H1 (cell line): ENCODE data around the gene MRPL9. TPM values are rescaled to one million over a fixed set of nuclear protein-coding genes. Genes with fewer than 3 reads are reported as not detected.

Experiments
- CTCF ChIA-PET: fragments of 300-600 bp; sonication (Branson Sonifier 250); formaldehyde crosslinking; loops from one replicate; lab custom pipeline; 2021; ENCODE audit not compliant: partially characterized antibody; lab: Charles Lee
- POLR2A ChIA-PET: fragments of 300-600 bp; sonication (Branson Sonifier 250); formaldehyde crosslinking; loops from one replicate; lab custom pipeline; 2021; ENCODE audit warnings: inconsistent platforms; ENCODE audit not compliant: partially characterized antibody; lab: Charles Lee
- DNase-seq, 2 experiments: peaks; one replicate each; pipeline versions ENCODE4 v3.0.0 to v3.0.0-alpha.2; 2010 to 2022; ENCODE audit warnings: low spot score in 2 of 2, low read depth in 1 of 2, mixed read lengths in 1 of 2
- FAIRE-seq: peaks from 2 replicates; lab custom pipeline; 2011; peaks lifted over from hg19 to GRCh38; lab: Jason Lieb, UNC
- H2AFZ ChIP-seq: 2 replicates; pipeline ENCODE4 v1.8.1; 2012; ENCODE audit warnings: low read length, inconsistent platforms
- H2AK5ac ChIP-seq: 2 replicates; pipeline ENCODE4 v1.6.1; 2013; ENCODE audit warnings: low read depth, low read length
- H2BK120ac ChIP-seq: replicated peaks from 2 replicates; pipeline ENCODE3; 2013; ENCODE audit warnings: low read depth, low read length, inconsistent platforms
- H2BK12ac ChIP-seq: 2 replicates; pipeline ENCODE4 v1.6.1; 2013; ENCODE audit warnings: low read depth, low read length
- H2BK15ac ChIP-seq: 2 replicates; pipeline ENCODE4 v1.6.1; 2013; ENCODE audit warnings: low read length
- H2BK20ac ChIP-seq: 2 replicates; pipeline ENCODE4 v1.6.1; 2013; ENCODE audit warnings: low read length
- H2BK5ac ChIP-seq: 2 replicates; pipeline ENCODE4 v1.6.1; 2013; ENCODE audit warnings: low read depth, low read length
- H3K14ac ChIP-seq: 2 replicates; pipeline ENCODE4 v1.6.1; 2013; ENCODE audit warnings: inconsistent platforms; ENCODE audit not compliant: insufficient read length
- H3K18ac ChIP-seq: 2 replicates; pipeline ENCODE4 v1.6.1; 2013; ENCODE audit warnings: low read length; ENCODE audit errors: extremely low read depth
- H3K23ac ChIP-seq: 2 replicates; pipeline ENCODE4 v1.6.1; 2013; ENCODE audit warnings: inconsistent platforms; ENCODE audit not compliant: insufficient read length
- H3K23me2 ChIP-seq: 2 replicates; pipeline ENCODE4 v1.6.1; 2013; ENCODE audit warnings: low read depth, low read length
- H3K27ac ChIP-seq: 2 replicates; pipeline ENCODE4 v1.6.1; 2011; ENCODE audit warnings: low read depth, low read length, inconsistent platforms
- H3K27me3 ChIP-seq, 4 experiments: replicated peaks in 1 of 4; 1 replicate in 1 of 4; 2 replicates in 3 of 4; pipeline versions ENCODE4 v1.6.1 to v1.8.1; 2011 to 2013; ENCODE audit warnings: low read length in 3 of 4, mild to moderate bottlenecking in 3 of 4, inconsistent platforms in 2 of 4, mixed read lengths in 2 of 4, moderate library complexity in 1 of 4; ENCODE audit not compliant: control insufficient read depth in 3 of 4, insufficient read depth in 3 of 4; ENCODE audit errors: extremely low read depth in 1 of 4
- H3K36me3 ChIP-seq, 4 experiments: 2 replicates each; pipeline versions ENCODE4 v1.6.1 to v1.8.1; 2011 to 2013; ENCODE audit warnings: mild to moderate bottlenecking in 4 of 4, low read length in 3 of 4, moderate library complexity in 2 of 4, control low read depth in 1 of 4, inconsistent platforms in 1 of 4; ENCODE audit not compliant: insufficient read depth in 4 of 4, control insufficient read depth in 2 of 4
- H3K4ac ChIP-seq: replicated peaks from 2 replicates; pipeline ENCODE3; 2013; ENCODE audit warnings: low read length, low read depth, mixed read lengths, inconsistent platforms; ENCODE audit not compliant: insufficient read length
- H3K4me1 ChIP-seq, 4 experiments: replicated peaks in 1 of 4; 1 replicate in 1 of 4; 2 replicates in 3 of 4; pipeline versions ENCODE4 v1.6.1 to v1.8.1; 2011 to 2013; ENCODE audit warnings: low read length in 3 of 4, inconsistent platforms in 2 of 4, mixed read lengths in 1 of 4; ENCODE audit not compliant: insufficient read depth in 4 of 4, control insufficient read depth in 3 of 4
- H3K4me2 ChIP-seq, 2 experiments: 2 replicates each; pipeline versions ENCODE4 v1.6.1 to v1.8.1; 2011 to 2013; ENCODE audit warnings: low read depth in 2 of 2, low read length in 2 of 2, control low read depth in 1 of 2, inconsistent platforms in 1 of 2, mild to moderate bottlenecking in 1 of 2; ENCODE audit not compliant: insufficient read depth in 1 of 2
- H3K4me3 ChIP-seq, 4 experiments: fragments of 200-600, 300-600 bp in 1 of 4; sonication (generic), shearing (Covaris generic), sonication (Bioruptor Twin) in 1 of 4; 2 replicates each; pipeline versions ENCODE4 v1.5.1 to v1.8.1; 2011 to 2016; ENCODE audit warnings: low read length in 4 of 4, low read depth in 3 of 4, control low read depth in 2 of 4, inconsistent platforms in 2 of 4, mild to moderate bottlenecking in 2 of 4, mixed read lengths in 1 of 4, moderate library complexity in 1 of 4; ENCODE audit not compliant: insufficient read depth in 2 of 4; ENCODE audit errors: extremely low read depth in 1 of 4
- H3K56ac ChIP-seq: replicated peaks from 2 replicates; pipeline ENCODE3; 2013; ENCODE audit warnings: low read depth, mild to moderate bottlenecking, mixed read lengths, low read length, inconsistent platforms; ENCODE audit not compliant: insufficient read length
- H3K79me1 ChIP-seq: 2 replicates; pipeline ENCODE4 v1.6.1; 2013; ENCODE audit warnings: low read depth, low read length, control low read depth
- H3K79me2 ChIP-seq, 2 experiments: 2 replicates each; pipeline versions ENCODE4 v1.6.1 to v1.8.1; 2012 to 2013; ENCODE audit warnings: low read length in 2 of 2, mild to moderate bottlenecking in 2 of 2, inconsistent platforms in 1 of 2; ENCODE audit not compliant: insufficient read depth in 2 of 2, control insufficient read depth in 1 of 2
- H3K9ac ChIP-seq, 4 experiments: replicated peaks in 1 of 4; 1 replicate in 1 of 4; 2 replicates in 3 of 4; pipeline versions ENCODE4 v1.6.1 to v1.8.1; 2011 to 2013; ENCODE audit warnings: low read depth in 3 of 4, low read length in 3 of 4, control low read depth in 2 of 4, mild to moderate bottlenecking in 2 of 4, moderate library complexity in 2 of 4, inconsistent platforms in 1 of 4; ENCODE audit errors: extremely low read depth in 1 of 4
- H3K9me3 ChIP-seq, 2 experiments: 2 replicates each; pipeline versions ENCODE4 v1.6.1 to v1.8.1; 2012 to 2013; ENCODE audit warnings: mild to moderate bottlenecking in 2 of 2, moderate library complexity in 2 of 2, control low read depth in 1 of 2, inconsistent platforms in 1 of 2, low read depth in 1 of 2, low read length in 1 of 2, mixed read lengths in 1 of 2; ENCODE audit not compliant: insufficient read depth in 2 of 2
- H4K20me1 ChIP-seq, 2 experiments: replicated peaks in 1 of 2; 2 replicates each; pipeline versions ENCODE3 to v1.8.1; 2011 to 2013; ENCODE audit warnings: inconsistent platforms in 2 of 2, low read length in 2 of 2, mild to moderate bottlenecking in 1 of 2; ENCODE audit not compliant: insufficient read depth in 2 of 2, control insufficient read depth in 1 of 2
- H4K5ac ChIP-seq: 2 replicates; pipeline ENCODE4 v1.6.1; 2013; ENCODE audit warnings: low read length, low read depth, mixed read lengths, inconsistent platforms; ENCODE audit not compliant: insufficient read length
- H4K8ac ChIP-seq: 2 replicates; pipeline ENCODE4 v1.8.0; 2013; ENCODE audit warnings: mild to moderate bottlenecking, moderate library complexity, low read length, inconsistent platforms; ENCODE audit not compliant: insufficient read depth; ENCODE audit errors: extremely low read depth
- H4K91ac ChIP-seq: replicated peaks from 2 replicates; pipeline ENCODE3; 2013; ENCODE audit warnings: low read length, mixed read lengths, inconsistent platforms; ENCODE audit not compliant: insufficient read length
- BACH1 ChIP-seq: IDR thresholded peaks from 2 replicates; pipeline ENCODE4 v1.6.1; 2012; ENCODE audit warnings: low read length, improper control_type of control experiment
- BRCA1 ChIP-seq: IDR thresholded peaks from 2 replicates; pipeline ENCODE4 v1.6.1; 2012; ENCODE audit warnings: low read depth, low read length, improper control_type of control experiment
- EGR1 ChIP-seq: IDR thresholded peaks from 2 replicates; pipeline ENCODE4 v1.6.1; 2011; ENCODE audit warnings: low read depth, low read length, borderline replicate concordance
- EZH2 ChIP-seq: fragments of 200-600 bp; sonication (generic); IDR thresholded peaks from 2 replicates; pipeline ENCODE4 v1.7.1; 2012; ENCODE audit warnings: low read depth, mild to moderate bottlenecking, moderate library complexity, low read length, inconsistent platforms; ENCODE audit not compliant: severe bottlenecking
- GTF2F1 ChIP-seq: IDR thresholded peaks from 2 replicates; pipeline ENCODE4 v1.6.1; 2012; ENCODE audit warnings: low read depth, low read length, improper control_type of control experiment, borderline replicate concordance
- HDAC2 ChIP-seq, 2 experiments: fragments of 300-600 bp in 1 of 2; sonication (generic) in 1 of 2; IDR thresholded peaks; 2 replicates each; pipeline ENCODE4 v1.6.1; 2011 to 2012; ENCODE audit warnings: low read depth in 2 of 2, low read length in 2 of 2, mild to moderate bottlenecking in 2 of 2, moderate library complexity in 2 of 2, borderline replicate concordance in 1 of 2, inconsistent platforms in 1 of 2
- JUN ChIP-seq: IDR thresholded peaks from 2 replicates; pipeline ENCODE4 v1.6.1; 2011; ENCODE audit warnings: low read depth, mild to moderate bottlenecking, improper control_type of control experiment, low read length
- NRF1 ChIP-seq: IDR thresholded peaks from 2 replicates; pipeline ENCODE4 v1.6.1; 2011; ENCODE audit warnings: mild to moderate bottlenecking, low read depth, low read length, improper control_type of control experiment
- RAD21 ChIP-seq, 2 experiments: IDR thresholded peaks in 1 of 2; conservative IDR thresholded peaks in 1 of 2; 2 replicates each; pipeline ENCODE4 v1.6.1; 2011; ENCODE audit warnings: low read depth in 2 of 2, low read length in 2 of 2, improper control_type of control experiment in 1 of 2, inconsistent platforms in 1 of 2, mild to moderate bottlenecking in 1 of 2, moderate library complexity in 1 of 2
- RBBP5 ChIP-seq: IDR thresholded peaks from 2 replicates; pipeline ENCODE4 v1.7.1; 2012; ENCODE audit warnings: low read depth, mild to moderate bottlenecking, inconsistent platforms, low read length, moderate library complexity, borderline replicate concordance
- RFX5 ChIP-seq: IDR thresholded peaks from 2 replicates; pipeline ENCODE4 v1.6.1; 2011; ENCODE audit warnings: low read depth, low read length, improper control_type of control experiment, borderline replicate concordance
- ZNF274 ChIP-seq: IDR thresholded peaks from 2 replicates; pipeline ENCODE4 v1.7.0; 2012; ENCODE audit warnings: low read length, borderline replicate concordance; ENCODE audit errors: extremely low read depth
- WGBS, 2 experiments: shearing (Covaris generic) in 1 of 2; methylation state at CpG; one replicate each; pipeline versions ENCODE4 v1.1.6 to v1.1.7; 2013 to 2015; ENCODE audit warnings: low lambda C conversion rate in 2 of 2, mixed read lengths in 2 of 2, inconsistent platforms in 1 of 2, low coverage in 1 of 2, missing lambda C conversion rate in 1 of 2; ENCODE audit not compliant: insufficient replicate concordance in 2 of 2, insufficient coverage in 1 of 2, insufficient read length in 1 of 2; ENCODE audit errors: extremely low coverage in 1 of 2, missing lambda C conversion rate in 1 of 2; 5-methylcytosine and 5-hydroxymethylcytosine counted together
- polyA plus RNA-seq, 7 experiments: library from polyadenylated mRNA; depleted of rRNA in 3 of 7; stranded (reverse) in 5 of 7; unstranded in 2 of 7; fragments of >200 nt in 5 of 7; fragments of 200-250 nt in 2 of 7; gene quantifications; 1 replicate in 5 of 7; 2 replicates in 1 of 7; 4 replicates in 1 of 7; pipeline versions ENCODE4 v1.2.1 to v1.2.3, GENCODE V29; 2011 to 2013; ENCODE audit warnings: missing spikeins in 2 of 7, mixed read lengths in 2 of 7
- total RNA-seq: library from RNA; stranded (reverse); fragmentation: NEBNext Ultra II Directional; extraction: Animal tissue kit (Norgen Biotek cat#: 25700); gene quantifications from 2 replicates; pipeline ENCODE4 v1.2.1, GENCODE V29; 2021

MRPL9 gene
- total and polyA plus RNA-seq, 2 of the 8 experiments (the other 6 are each of a cell fraction or from before 2014, with no cell fraction given), result 74.9 to 113 TPM

DNA sequence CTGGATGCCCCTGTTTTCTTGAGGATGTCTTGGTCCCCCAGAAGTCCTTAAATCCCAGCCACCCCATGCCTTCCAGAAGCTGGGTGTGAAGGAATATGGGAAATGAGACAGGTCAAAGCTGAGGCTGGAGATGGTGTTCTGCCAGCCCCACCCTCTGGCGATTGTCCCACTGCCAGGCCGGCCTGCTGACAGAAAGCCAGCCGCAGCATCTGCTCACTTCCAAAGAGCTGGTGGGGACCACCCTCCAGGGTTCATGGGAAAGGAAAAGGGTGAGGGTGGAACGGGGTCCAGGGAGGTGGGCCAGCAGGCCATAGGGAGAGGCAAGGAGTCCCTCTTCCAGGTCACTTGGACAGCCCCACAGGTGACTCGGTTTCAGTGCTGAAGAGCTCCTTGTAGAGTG lies 43.8 kb upstream of the MRPL9 start:
- no peak overlapping the region for H4K5ac ChIP-seq
- peaks cover 0 to 3% (median 0%) of the 10 kb centered on the region in 4 experiments; a peak in 1 of 7 replicates for H3K27me3 ChIP-seq
- no peak overlapping the region for H3K4me2 ChIP-seq
- H3K4me1 ChIP-seq, result peaks cover 1 to 5% (median 4%) of the 10 kb centered on the region in 4 experiments; a peak in 2 of 7 replicates
- H3K79me2 ChIP-seq, result no peaks in the 10 kb centered on the region
- no peak overlapping the region for H3K4ac ChIP-seq
- no peak overlapping the region for H3K23ac ChIP-seq
- H2BK12ac ChIP-seq, result no peak overlapping the region
- H3K9me3 ChIP-seq, result no peaks in the 10 kb centered on the region
- no peak overlapping the region for H2BK120ac ChIP-seq
- ChIA-PET POLR2A (interaction anchor here (1.1 to 1.8 kb wide), 3 partner anchors 10 to 32 kb away, joined by 3 to 6 read pairs (median 4); partner anchors contain the start of gene C2CD4D), CTCF (interaction anchor here (0.6 to 2.6 kb wide), 6 partner anchors 10 to 748 kb away, joined by 3 to 6 read pairs (median 5); partner anchors contain the start of gene TDRKH)
- no peak overlapping the region for H3K9ac ChIP-seq
- no peak overlapping the region for H3K14ac ChIP-seq
- FAIRE-seq, result no peak
- H3K36me3 ChIP-seq, result no peaks in the 10 kb centered on the region
- H3K18ac ChIP-seq, result no peak overlapping the region
- H4K8ac ChIP-seq, result no peak overlapping the region
- H2BK20ac ChIP-seq, result no peak overlapping the region
- H3K79me1 ChIP-seq, result no peaks in the 10 kb centered on the region
- H3K23me2 ChIP-seq, result no peaks in the 10 kb centered on the region
- no peak overlapping the region for H2AK5ac ChIP-seq
- H4K20me1 ChIP-seq, result no peaks in the 10 kb centered on the region
- no peak overlapping the region for H3K56ac ChIP-seq
- no peak overlapping the region for H4K91ac ChIP-seq
- no peak overlapping the region for H2BK15ac ChIP-seq
- H2BK5ac ChIP-seq, result no peak overlapping the region
- WGBS, 2 experiments, result 84% methylated on average over 4 of the region's 5 CpGs; no CpG with 5 or more reads in 1 of the 2 experiments
- no peak for DNase-seq
- no peak overlapping the region for H3K4me3 ChIP-seq
- no peak overlapping the region for H3K27ac ChIP-seq
- no peak overlapping the region for H2AFZ ChIP-seq
- TF ChIP-seq RBBP5 (no peak), ZNF274 (no peak), RFX5 (no peak), HDAC2 (IDR thresholded peaks at IDR 0.05; ENCODE audit: borderline replicate concordance in 1 of 2, low read depth in 2 of 2, low read length in 2 of 2) (no peak), RAD21 (IDR thresholded peaks at IDR 0.05 in 1 of 2, conservative IDR thresholded peaks at IDR 0.05 in 1 of 2; ENCODE audit: low read depth in 2 of 2, low read length in 2 of 2) (no peak), EZH2 (no peak), NRF1 (no peak), JUN (no peak), GTF2F1 (no peak), BACH1 (no peak), EGR1 (no peak), BRCA1 (no peak)
